GM19025 (cell line): ENCODE data around the gene TMEM121B.

Source experiments
- ATAC-seq: cut with Tn5 transposase; IDR thresholded peaks from one replicate; pipeline ENCODE4 v1.9.1; 2021; ENCODE audit warnings: mild to moderate bottlenecking, low read depth, moderate library complexity; ENCODE audit not compliant: unreplicated experiment

The TMEM121B gene

DNA sequence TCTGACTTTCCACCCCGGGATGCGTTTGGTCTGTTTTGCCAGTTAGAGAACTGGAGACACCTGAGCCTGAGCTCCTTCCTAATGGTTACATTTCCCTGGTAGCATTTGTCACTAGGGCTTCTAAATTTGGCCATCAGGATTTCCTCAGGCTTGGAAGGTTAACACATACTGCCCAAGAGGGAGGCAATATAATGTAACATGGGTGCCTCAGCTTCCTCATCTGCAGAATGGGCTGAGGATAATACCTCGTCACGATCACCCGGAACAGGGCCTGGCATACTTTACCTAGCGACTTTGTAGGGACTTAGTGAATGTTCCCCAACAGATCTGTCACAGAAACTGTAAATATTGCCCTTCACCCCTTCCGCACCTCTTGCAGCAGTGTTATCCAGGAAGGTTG, 25.1 kb downstream of the TMEM121B start:
- ATAC-seq: no peak

GRCh38 chr22:17095538-17095937, 25.6 kb downstream of the TMEM121B start:
- ATAC-seq: no peak

DNA sequence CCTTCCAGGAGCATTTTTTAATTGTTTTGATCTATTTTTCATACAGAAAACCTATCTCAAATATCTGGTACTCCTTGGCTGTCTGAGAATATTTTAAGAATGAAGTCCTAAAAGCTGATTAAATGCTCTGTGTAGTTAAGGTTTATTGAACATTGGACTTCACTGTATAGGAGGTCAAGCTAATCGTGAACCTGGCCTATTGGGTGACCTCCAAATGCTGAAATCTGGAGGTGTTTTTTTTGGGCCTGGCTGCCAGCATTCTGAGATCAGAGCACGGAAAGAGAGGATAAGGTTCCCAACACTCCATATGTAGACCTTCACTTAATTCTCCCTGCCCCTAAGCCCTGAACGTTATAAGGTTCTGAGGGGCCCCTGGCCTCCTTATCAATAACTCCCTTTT, 28.1 kb downstream of the TMEM121B start:
- no peak for ATAC-seq

DNA sequence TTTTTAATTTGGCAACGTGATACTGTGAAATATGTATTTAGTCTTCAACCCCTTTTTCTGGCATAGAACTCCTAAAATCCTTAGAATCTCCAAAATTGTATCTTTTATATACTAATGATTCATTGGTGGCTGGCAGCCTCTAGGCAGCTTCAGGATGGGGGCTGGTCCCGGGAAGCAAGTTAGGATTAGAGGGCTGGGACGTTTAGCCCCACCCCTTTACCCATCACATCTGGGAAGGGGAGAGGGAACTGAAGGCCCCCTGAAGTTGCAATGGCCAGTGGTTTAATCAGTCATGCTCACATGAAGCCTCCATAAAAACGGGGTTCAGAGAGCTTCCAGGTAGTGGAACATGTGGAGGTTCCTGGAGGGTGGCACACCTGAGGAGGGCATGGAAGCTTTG, 29.3 kb downstream of the TMEM121B start:
- ATAC-seq: no peak

DNA sequence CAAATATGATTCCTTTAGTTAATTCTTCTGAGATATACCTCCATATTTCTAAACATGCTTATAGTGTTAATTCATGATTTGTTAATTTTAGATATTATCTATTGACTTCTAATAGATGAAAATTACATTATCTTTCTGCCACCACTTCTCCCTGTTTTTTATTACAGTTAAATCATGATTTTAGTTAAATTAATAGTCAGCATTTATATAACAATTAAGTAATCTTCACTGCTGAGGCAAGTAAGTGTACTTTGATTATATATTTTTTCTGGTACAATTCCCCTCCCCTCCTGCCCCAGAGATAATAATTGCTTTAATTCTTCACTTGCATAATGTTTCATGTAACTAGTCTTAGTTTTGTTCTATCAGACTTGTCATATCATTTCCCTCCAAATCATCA, 30.6 kb downstream of the TMEM121B start:
- no peak for ATAC-seq

DNA sequence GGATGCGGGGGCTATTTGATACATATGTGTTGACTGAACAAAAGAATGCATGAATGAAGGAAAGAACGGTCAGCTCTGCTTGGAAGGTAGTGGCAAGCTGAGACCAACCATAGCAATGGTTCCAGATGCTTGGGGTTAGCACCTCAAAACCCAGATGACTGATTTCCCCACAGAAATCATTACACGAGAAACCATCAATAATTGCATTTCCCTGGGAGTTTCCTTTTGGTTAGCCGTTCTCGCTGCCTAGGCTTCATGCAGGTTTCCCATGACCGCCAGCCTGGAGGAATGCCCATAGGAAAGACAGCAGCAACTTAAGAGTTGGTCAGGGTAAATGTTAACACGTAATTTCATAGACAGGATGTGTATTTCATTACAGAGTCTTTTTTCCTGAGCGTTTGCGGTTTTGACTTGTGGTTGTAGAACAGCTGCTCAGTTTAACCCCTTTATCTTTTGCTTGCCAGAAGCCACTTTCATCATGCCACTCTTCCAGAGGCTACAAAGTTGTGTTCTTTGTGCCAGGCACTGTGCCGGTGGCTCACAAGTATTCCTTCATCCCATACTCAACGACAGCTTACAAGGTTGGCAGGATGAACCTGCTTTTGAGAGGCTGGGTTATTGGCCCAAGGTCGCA, 33.5 kb downstream of the TMEM121B start:
- ATAC-seq: peak; percentile 33

DNA sequence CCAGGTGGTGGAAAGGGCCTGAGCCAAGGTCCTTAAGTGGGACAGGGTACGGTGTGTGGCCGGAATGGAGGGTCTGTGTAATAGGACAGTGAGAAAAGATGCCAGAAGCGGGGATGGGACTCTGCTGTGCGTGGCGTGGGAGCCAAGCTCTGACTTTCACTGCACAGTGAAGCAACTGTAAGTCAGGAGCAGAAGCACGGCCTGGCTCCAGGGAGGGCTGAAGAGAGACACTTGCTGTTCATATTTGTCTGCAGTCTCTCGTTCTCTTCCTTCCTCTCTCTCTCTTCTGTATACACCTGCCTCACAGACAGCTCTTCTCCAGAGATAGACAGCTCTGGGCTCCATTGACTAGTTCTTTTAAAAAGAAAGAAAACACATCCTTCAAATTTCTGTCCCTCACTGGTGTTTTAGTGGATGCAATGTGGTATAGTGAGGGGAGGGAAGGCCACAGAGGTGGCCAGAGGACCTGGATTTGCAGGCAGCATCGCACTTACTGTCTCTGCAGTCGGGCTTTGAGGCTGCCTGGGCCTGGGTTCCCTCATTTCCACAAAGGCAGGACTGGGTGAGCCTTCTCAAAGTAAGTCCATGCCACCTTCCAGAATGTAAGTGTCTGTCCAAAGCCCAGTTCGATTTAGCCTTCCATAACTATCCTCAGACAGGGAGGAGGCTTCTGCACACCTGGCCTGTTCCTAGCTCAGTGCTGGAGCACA, 34.2 kb downstream of the TMEM121B start:
- ATAC-seq: no peak

DNA sequence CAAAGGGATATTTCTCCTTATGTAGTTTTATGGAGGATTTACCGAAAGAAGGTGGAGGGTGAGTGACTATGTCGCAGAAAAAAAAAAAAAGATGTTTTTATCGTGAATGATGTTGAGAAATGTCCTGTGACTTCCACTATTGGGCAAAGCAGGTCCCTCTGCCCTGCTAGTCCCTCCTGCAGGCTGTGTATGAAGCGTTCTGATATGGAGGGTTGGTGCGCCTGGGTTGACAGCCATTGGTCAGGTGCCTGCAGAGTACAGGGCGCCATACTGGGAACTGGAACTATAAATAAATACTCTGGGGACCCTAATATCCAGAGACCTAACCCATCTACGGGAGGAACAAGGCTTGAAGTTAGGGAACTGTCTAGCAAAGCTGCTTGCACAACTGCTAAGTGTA, 34.9 kb downstream of the TMEM121B start:
- ATAC-seq: no peak

DNA sequence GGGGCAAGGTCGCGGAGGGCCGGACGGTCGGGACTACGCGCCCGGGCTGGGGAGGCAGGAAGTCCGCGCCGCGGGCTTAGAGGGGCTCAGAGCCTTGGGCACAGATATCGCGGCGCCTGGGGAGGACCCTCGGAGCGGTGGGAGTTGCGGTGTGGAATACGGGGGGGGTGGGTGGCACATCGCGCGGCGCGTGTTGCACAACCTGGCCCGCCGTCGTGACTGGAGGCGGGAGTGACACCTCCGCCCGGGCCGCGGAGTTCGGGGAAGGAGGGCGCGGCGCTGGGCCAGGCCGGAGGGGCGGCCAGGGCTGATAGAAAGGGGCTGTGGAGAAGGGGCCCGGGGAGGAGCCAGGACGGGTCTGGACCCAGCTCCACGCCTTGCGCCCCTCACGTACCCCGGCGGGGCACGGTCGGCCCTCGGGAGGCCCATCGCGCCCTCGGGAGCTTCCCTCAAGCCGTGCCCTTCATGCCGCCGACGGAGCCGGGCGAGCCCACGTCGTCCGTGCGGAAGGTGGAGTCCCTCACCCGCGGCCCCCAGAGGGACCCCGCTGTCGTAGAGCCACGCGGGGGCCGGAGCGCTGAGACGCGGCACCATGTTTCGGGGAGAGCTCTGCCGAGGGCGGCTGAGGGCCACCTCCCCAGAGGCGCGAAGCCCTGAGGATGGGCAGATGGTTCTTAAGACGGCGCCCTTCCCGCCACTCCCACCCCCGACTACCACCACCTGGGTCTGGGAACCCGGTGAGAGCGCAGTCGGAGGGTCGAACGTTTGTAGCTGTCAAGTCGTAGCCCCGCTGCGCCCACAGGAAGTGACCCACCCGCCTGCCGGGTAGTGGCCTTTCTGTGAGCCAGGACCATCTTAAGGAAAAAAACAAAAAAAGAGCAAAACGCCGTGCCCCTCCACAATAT, 35.6 kb downstream of the TMEM121B start:
- peak; percentile 3 for ATAC-seq

GRCh38 chr22:17084554-17085276, 36.4 kb downstream of the TMEM121B start, which contains the start of gene IL17RA:
Gene IL17RA, plus strand, starts transcription at chr22:17085000. Its CDS starts 92 bp downstream, at chr22:17085092.
- peak; percentile 95 for ATAC-seq

- no peak for ATAC-seq
These were observed 37.2 kb downstream of the TMEM121B start for GRCh38 chr22:17083811-17084441.

- no peak for ATAC-seq
These were observed 37.9 kb downstream of the TMEM121B start for GRCh38 chr22:17083255-17083654.

DNA sequence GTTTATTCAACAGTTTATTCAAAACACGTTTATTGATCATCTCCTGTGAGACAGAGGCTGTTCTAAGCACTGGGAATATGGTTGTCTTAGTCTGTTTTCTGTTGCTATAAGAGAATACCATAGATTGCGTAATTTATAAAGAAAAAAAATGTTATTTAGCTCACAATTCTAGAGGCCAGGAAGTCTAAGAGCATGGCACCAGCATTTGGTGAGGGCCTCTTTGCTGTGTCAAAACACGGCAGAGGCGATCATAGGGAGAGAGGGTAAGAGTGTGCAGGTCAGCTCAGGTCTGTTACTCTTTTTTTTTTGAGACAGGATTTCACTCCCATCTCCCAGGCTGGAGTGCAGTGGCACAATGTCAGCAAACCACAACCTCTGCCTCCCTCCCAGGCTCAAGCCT, 41.6 kb downstream of the TMEM121B start:
- ATAC-seq: no peak

DNA sequence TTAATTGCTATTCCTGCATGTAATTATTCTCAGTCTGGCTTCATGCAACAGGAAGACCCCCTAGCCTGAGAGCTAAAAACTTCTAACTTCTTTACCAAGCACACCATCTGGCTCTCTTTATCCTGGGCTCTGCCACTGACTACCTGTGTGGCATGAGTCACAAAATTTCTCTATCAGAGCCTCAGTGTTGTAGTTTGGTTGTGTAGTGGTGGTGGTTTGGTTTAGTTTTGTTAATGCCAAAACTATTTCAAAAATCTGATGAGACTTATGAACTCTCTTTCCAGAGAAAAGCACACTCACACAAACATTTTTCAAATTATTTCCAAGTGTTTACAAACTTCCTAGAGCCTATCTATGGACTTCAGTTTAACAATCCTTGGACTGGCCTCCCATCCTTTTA, 43.9 kb downstream of the TMEM121B start:
- no peak for ATAC-seq

DNA sequence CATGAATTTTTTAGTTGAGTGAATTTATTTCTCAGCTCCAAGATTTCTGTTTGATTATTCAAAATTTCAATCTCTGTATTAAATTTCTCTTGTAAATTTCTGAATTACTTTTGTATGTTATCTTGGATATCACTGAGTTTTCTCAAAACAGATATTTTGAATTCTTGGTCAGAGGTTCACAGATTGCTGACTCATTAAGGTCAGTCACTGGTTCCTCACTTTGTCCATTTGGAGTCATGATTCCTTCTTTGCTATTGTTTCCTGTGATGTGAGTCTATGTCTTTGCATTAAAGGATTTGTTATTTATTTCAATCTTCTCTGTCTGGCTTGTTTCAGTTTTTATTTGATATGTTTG, 46.5 kb downstream of the TMEM121B start:
- no peak for ATAC-seq

DNA sequence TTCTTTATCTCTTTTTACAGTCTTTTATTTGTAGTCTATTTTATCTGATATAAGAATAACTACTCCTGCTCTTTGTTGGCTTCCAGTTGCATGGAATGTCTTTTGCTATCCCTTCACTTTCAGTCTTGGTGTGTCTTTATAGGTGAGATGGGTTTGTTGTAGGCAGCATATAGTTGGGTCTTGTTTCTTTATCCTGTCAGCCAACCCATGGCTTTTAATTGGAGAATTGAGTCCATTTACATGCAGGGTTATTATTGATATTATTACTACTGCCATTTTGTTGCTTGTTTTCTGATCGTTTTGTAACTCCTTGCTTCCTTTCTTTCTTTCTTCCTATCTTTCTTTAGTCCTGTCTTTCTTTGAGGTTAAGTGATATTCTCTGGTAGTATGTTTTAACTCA, 48.3 kb downstream of the TMEM121B start:
- no peak for ATAC-seq
